HCT116 (cell line): ENCODE data around the gene FLRT1. TPM values are rescaled to one million over a fixed set of nuclear protein-coding genes. Genes with fewer than 3 reads are reported as not detected.

Source experiments
- ATAC-seq: fragments of 200-7000 bp; cut with Tn5 transposase; 2 replicates; pipeline ENCODE4 v1.9.1; 2020; ENCODE audit warnings: mild to moderate bottlenecking, moderate library complexity
- BruUV-seq: library from RNA; stranded (reverse); fragments of 400-500 nt; replicated peaks from 2 replicates; lab custom pipeline; 2021; lab: Mats Ljungman, UMichigan
- CTCF ChIA-PET: fragments of 300-600 bp; sonication (Branson Sonifier 250); formaldehyde crosslinking; loops from one replicate; lab custom pipeline; 2021; ENCODE audit warnings: antibody characterized with exemption; lab: Charles Lee
- POLR2A ChIA-PET: fragments of 300-600, 350-600 bp; sonication (Branson Sonifier 250); formaldehyde crosslinking; loops from one replicate; lab custom pipeline; 2021; ENCODE audit warnings: antibody characterized with exemption; lab: Charles Lee
- RAD21 ChIA-PET, 2 experiments: fragments of 300-600 bp; sonication (Branson Sonifier 250); formaldehyde crosslinking; loops; one replicate each; lab custom pipeline; 2023; ENCODE audit warnings: low total read pairs in 2 of 2; ENCODE audit not compliant: uncharacterized antibody in 2 of 2, unreplicated experiment in 2 of 2, low non-redundant PET in 1 of 2; lab: Charles Lee
- DNase-seq: peaks from one replicate; pipeline ENCODE4 v3.0.0-alpha.2; 2010; ENCODE audit warnings: low read depth, low spot score
- H2AFZ ChIP-seq: fragments of 200-600 bp; shearing (Covaris generic), sonication (generic); 2 replicates; pipeline ENCODE4 v1.6.1; 2017; ENCODE audit warnings: low read depth, mixed run types, mixed read lengths, antibody characterized with exemption, low read length; ENCODE audit not compliant: poor library complexity, severe bottlenecking
- H3K27ac ChIP-seq: 2 replicates; pipeline ENCODE4 v1.5.1; 2012; ENCODE audit warnings: low read depth, low read length
- H3K27me3 ChIP-seq: fragments of 200-600 bp; sonication (generic); 2 replicates; pipeline ENCODE4 v1.6.1; 2016; ENCODE audit warnings: mixed run types, low read length, mixed read lengths; ENCODE audit not compliant: insufficient read depth
- H3K36me3 ChIP-seq, 2 experiments: fragments of 200-500 bp in 1 of 2; fragments of 200-600 bp in 1 of 2; sonication (Bioruptor generic) in 1 of 2; sonication (generic) in 1 of 2; 2 replicates each; pipeline versions ENCODE4 v1.5.1 to v1.6.1; 2014 to 2016; ENCODE audit warnings: low read length in 2 of 2, inconsistent platforms in 1 of 2, mixed read lengths in 1 of 2, mixed run types in 1 of 2; ENCODE audit not compliant: insufficient read depth in 2 of 2, control insufficient read depth in 1 of 2
- H3K4me1 ChIP-seq, 2 experiments: fragments of 200-600 bp in 1 of 2; sonication (generic) in 1 of 2; 2 replicates each; pipeline versions ENCODE4 v1.5.1 to v1.6.1; 2012 to 2017; ENCODE audit warnings: low read length in 2 of 2, inconsistent platforms in 1 of 2, mild to moderate bottlenecking in 1 of 2, mixed read lengths in 1 of 2, mixed run types in 1 of 2, moderate library complexity in 1 of 2; ENCODE audit not compliant: insufficient read depth in 2 of 2, control insufficient read depth in 1 of 2
- H3K4me2 ChIP-seq: fragments of 200-600 bp; sonication (generic); 2 replicates; pipeline ENCODE4 v1.6.1; 2017; ENCODE audit warnings: mixed run types, low read length, mixed read lengths
- H3K4me3 ChIP-seq, 2 experiments: fragments of 200-600 bp in 1 of 2; sonication (generic) in 1 of 2; replicated peaks in 1 of 2; 2 replicates each; pipeline ENCODE4 v1.5.1; 2011 to 2016; ENCODE audit warnings: low read length in 2 of 2, control low read depth in 1 of 2, low read depth in 1 of 2, mild to moderate bottlenecking in 1 of 2, mixed read lengths in 1 of 2, mixed run types in 1 of 2
- H3K79me2 ChIP-seq: fragments of 200-600 bp; sonication (generic); 2 replicates; pipeline ENCODE4 v1.6.1; 2017; ENCODE audit warnings: mild to moderate bottlenecking, mixed run types, low read length, moderate library complexity, mixed read lengths; ENCODE audit not compliant: insufficient read depth
- H3K9ac ChIP-seq: fragments of 200-600 bp; sonication (generic); 2 replicates; pipeline ENCODE4 v1.6.1; 2016; ENCODE audit warnings: low read length, mixed read lengths
- H3K9me2 ChIP-seq: fragments of 200-600 bp; sonication (generic), shearing (Covaris generic); 2 replicates; pipeline ENCODE4 v1.6.1; 2017; ENCODE audit warnings: mixed run types, mild to moderate bottlenecking, moderate library complexity; ENCODE audit not compliant: insufficient read depth
- H3K9me3 ChIP-seq, 2 experiments: fragments of 200-500 bp in 1 of 2; fragments of 200-600 bp in 1 of 2; sonication (Bioruptor generic) in 1 of 2; sonication (generic) in 1 of 2; 2 replicates each; pipeline ENCODE4 v1.6.1; 2014 to 2017; ENCODE audit warnings: low read length in 2 of 2, mixed read lengths in 2 of 2, inconsistent platforms in 1 of 2, low read depth in 1 of 2, mild to moderate bottlenecking in 1 of 2, mixed run types in 1 of 2, moderate library complexity in 1 of 2; ENCODE audit not compliant: control insufficient read depth in 1 of 2, insufficient read depth in 1 of 2
- H4K20me1 ChIP-seq: fragments of 200-600 bp; sonication (generic), shearing (Covaris generic); 2 replicates; pipeline ENCODE4 v1.6.1; 2017; ENCODE audit warnings: mixed run types, mild to moderate bottlenecking, moderate library complexity; ENCODE audit not compliant: insufficient read depth
- CBX3 ChIP-seq: IDR thresholded peaks from 2 replicates; pipeline ENCODE4 v1.6.1; 2012; ENCODE audit warnings: low read depth
- EGR1 ChIP-seq: IDR thresholded peaks from 2 replicates; pipeline ENCODE4 v1.6.1; 2012; ENCODE audit warnings: low read depth
- ELF1 ChIP-seq: IDR thresholded peaks from 2 replicates; pipeline ENCODE4 v1.6.1; 2012; ENCODE audit warnings: low read depth, borderline replicate concordance
- EZH2phosphoT487 ChIP-seq: fragments of 200-600 bp; IDR thresholded peaks from 2 replicates; pipeline ENCODE4 v1.6.1; 2018; ENCODE audit warnings: antibody characterized with exemption, borderline replicate concordance
- JUND ChIP-seq: IDR thresholded peaks from 2 replicates; pipeline ENCODE4 v1.6.1; 2012
- POLR2A ChIP-seq: IDR thresholded peaks from 2 replicates; pipeline ENCODE4 v1.7.0; 2011; ENCODE audit warnings: borderline replicate concordance; ENCODE audit not compliant: insufficient read depth, insufficient read length; ENCODE audit errors: extremely low read depth
- POLR2AphosphoS5 ChIP-seq: IDR thresholded peaks from 2 replicates; pipeline ENCODE4 v1.6.1; 2011; ENCODE audit warnings: mild to moderate bottlenecking, low read depth, low read length, moderate library complexity
- REST ChIP-seq: IDR thresholded peaks from 2 replicates; pipeline ENCODE4 v1.6.1; 2012; ENCODE audit warnings: low read depth
- SP1 ChIP-seq: IDR thresholded peaks from 2 replicates; pipeline ENCODE4 v1.6.1; 2012; ENCODE audit warnings: low read depth
- SRF ChIP-seq: IDR thresholded peaks from 2 replicates; pipeline ENCODE4 v1.6.1; 2012; ENCODE audit warnings: low read depth
- TCF7L2 ChIP-seq: IDR thresholded peaks from 2 replicates; pipeline ENCODE4 v1.7.0; 2011; ENCODE audit warnings: borderline replicate concordance, inconsistent platforms; ENCODE audit not compliant: insufficient read depth, insufficient read length; ENCODE audit errors: extremely low read depth
- YY1 ChIP-seq: IDR thresholded peaks from 2 replicates; pipeline ENCODE4 v1.6.1; 2011; ENCODE audit warnings: low read length, low read depth, moderate library complexity, mild to moderate bottlenecking; ENCODE audit not compliant: insufficient replicate concordance; ENCODE audit errors: extremely low read depth
- ZNF274 ChIP-seq: fragments of 200-500 bp; sonication (Bioruptor generic); IDR thresholded peaks from 2 replicates; pipeline ENCODE4 v1.6.1; 2014; ENCODE audit warnings: mild to moderate bottlenecking, low read depth, low read length, inconsistent platforms
- intact Hi-C: fragments of 100-400 bp; cut with micrococcal nuclease; formaldehyde crosslinking; loops from 2 replicates; pipeline ENCODE4 v1.10.0; 2022
- total RNA-seq: library from RNA; stranded (reverse); gene quantifications from one replicate; pipeline ENCODE4 v1.2.1, GENCODE V29; 2021; ENCODE audit not compliant: unreplicated experiment

The FLRT1 gene
- total RNA-seq, 1 experiment from 2014 or later, result 0.15 TPM

- no peaks in the 10 kb centered on the region for H3K9me3 ChIP-seq
- no peaks in the 10 kb centered on the region for H3K9me2 ChIP-seq
- no peaks in the 10 kb centered on the region for H3K36me3 ChIP-seq
- H3K27ac ChIP-seq, result no peak overlapping the region
- CTCF ChIA-PET, result no interaction called here
- H3K4me1 ChIP-seq, result peaks cover 0 to 12% of the 10 kb centered on the region in 2 experiments; a peak in 2 of 4 replicates
- H3K4me3 ChIP-seq, result no peak overlapping the region
- H3K27me3 ChIP-seq, result no peaks in the 10 kb centered on the region
- no TSS peak for BruUV-seq
- DNase-seq (no peak), ATAC-seq (no peak)
- no peaks in the 10 kb centered on the region for H4K20me1 ChIP-seq
- no peak overlapping the region for H2AFZ ChIP-seq
- RAD21 ChIA-PET, result no interaction called here
- intact Hi-C loops, result no loop called here
- POLR2A ChIA-PET, result no interaction called here
- H3K9ac ChIP-seq, result no peak overlapping the region
- no peaks in the 10 kb centered on the region for H3K79me2 ChIP-seq
- H3K4me2 ChIP-seq, result no peak overlapping the region
- TF ChIP-seq POLR2A, result no peak
- no peak for TF ChIP-seq TCF7L2
- no peak for TF ChIP-seq EGR1
- TF ChIP-seq ELF1, result no peak
- no peak for TF ChIP-seq JUND
- no peak for TF ChIP-seq YY1
- no peak for TF ChIP-seq POLR2AphosphoS5
- TF ChIP-seq ZNF274, result no peak
- no peak for TF ChIP-seq REST
- no peak for TF ChIP-seq CBX3
- no peak for TF ChIP-seq SRF
- no peak for TF ChIP-seq EZH2phosphoT487
- TF ChIP-seq SP1, result no peak
Measured at GRCh38 chr11:64023712-64024710, 11.7 kb upstream of the FLRT1 start.
